Measurements from ENCODE around the gene SBK1.
"Not testable (repeated sequence)": the region's sequence is repeated elsewhere in the genome, so short reads cannot be mapped to it uniquely, and the experiment has no call there.

SBK1 gene

GRCh38 chr16:28364268-28365173 is 72.2 kb downstream of the SBK1 start:
- not testable (repeated sequence) for H3K27ac Mint-ChIP-seq; H3K9me3 Mint-ChIP-seq; H3K27me3 Mint-ChIP-seq (ENCODE audit: low read depth); H3K4me3 Mint-ChIP-seq; H3K4me1 Mint-ChIP-seq; H3K36me3 Mint-ChIP-seq (ENCODE audit: low read depth)
- TF ChIP-seq CTCF (IDR thresholded peaks at IDR 0.05; ENCODE audit: unreplicated experiment in 3 of 3), result peak in 1 of 3 experiments; percentile 16

- not testable (repeated sequence) for H3K4me3 Mint-ChIP-seq; H3K27ac Mint-ChIP-seq; H3K4me1 Mint-ChIP-seq; H3K27me3 Mint-ChIP-seq (ENCODE audit: low read depth); H3K9me3 Mint-ChIP-seq; H3K36me3 Mint-ChIP-seq (ENCODE audit: low read depth)
These were observed 75.6 kb downstream of the SBK1 start for GRCh38 chr16:28367926-28368325.

Measured in nephron (organoid).